H1 (cell line): ENCODE data around the gene FADS2. TPM values are rescaled to one million over a fixed set of nuclear protein-coding genes. Genes with fewer than 3 reads are reported as not detected.
A peak's percentile ranks its signal among the peaks of the same experiment; 100 is the strongest.

Source experiments
- CTCF ChIA-PET: fragments of 300-600 bp; sonication (Branson Sonifier 250); formaldehyde crosslinking; loops from one replicate; lab custom pipeline; 2021; ENCODE audit not compliant: partially characterized antibody; lab: Charles Lee
- POLR2A ChIA-PET: fragments of 300-600 bp; sonication (Branson Sonifier 250); formaldehyde crosslinking; loops from one replicate; lab custom pipeline; 2021; ENCODE audit warnings: inconsistent platforms; ENCODE audit not compliant: partially characterized antibody; lab: Charles Lee
- DNase-seq, 2 experiments: peaks; one replicate each; pipeline versions ENCODE4 v3.0.0 to v3.0.0-alpha.2; 2010 to 2022; ENCODE audit warnings: low spot score in 2 of 2, low read depth in 1 of 2, mixed read lengths in 1 of 2
- FAIRE-seq: peaks from 2 replicates; lab custom pipeline; 2011; peaks lifted over from hg19 to GRCh38; lab: Jason Lieb, UNC
- H2AFZ ChIP-seq: 2 replicates; pipeline ENCODE4 v1.8.1; 2012; ENCODE audit warnings: low read length, inconsistent platforms
- H2AK5ac ChIP-seq: 2 replicates; pipeline ENCODE4 v1.6.1; 2013; ENCODE audit warnings: low read depth, low read length
- H2BK120ac ChIP-seq: replicated peaks from 2 replicates; pipeline ENCODE3; 2013; ENCODE audit warnings: low read depth, low read length, inconsistent platforms
- H2BK12ac ChIP-seq: 2 replicates; pipeline ENCODE4 v1.6.1; 2013; ENCODE audit warnings: low read depth, low read length
- H2BK15ac ChIP-seq: 2 replicates; pipeline ENCODE4 v1.6.1; 2013; ENCODE audit warnings: low read length
- H2BK20ac ChIP-seq: 2 replicates; pipeline ENCODE4 v1.6.1; 2013; ENCODE audit warnings: low read length
- H2BK5ac ChIP-seq: 2 replicates; pipeline ENCODE4 v1.6.1; 2013; ENCODE audit warnings: low read depth, low read length
- H3K14ac ChIP-seq: 2 replicates; pipeline ENCODE4 v1.6.1; 2013; ENCODE audit warnings: inconsistent platforms; ENCODE audit not compliant: insufficient read length
- H3K18ac ChIP-seq: 2 replicates; pipeline ENCODE4 v1.6.1; 2013; ENCODE audit warnings: low read length; ENCODE audit errors: extremely low read depth
- H3K23ac ChIP-seq: 2 replicates; pipeline ENCODE4 v1.6.1; 2013; ENCODE audit warnings: inconsistent platforms; ENCODE audit not compliant: insufficient read length
- H3K23me2 ChIP-seq: 2 replicates; pipeline ENCODE4 v1.6.1; 2013; ENCODE audit warnings: low read depth, low read length
- H3K27ac ChIP-seq: 2 replicates; pipeline ENCODE4 v1.6.1; 2011; ENCODE audit warnings: low read depth, low read length, inconsistent platforms
- H3K27me3 ChIP-seq, 4 experiments: replicated peaks in 1 of 4; 1 replicate in 1 of 4; 2 replicates in 3 of 4; pipeline versions ENCODE4 v1.6.1 to v1.8.1; 2011 to 2013; ENCODE audit warnings: low read length in 3 of 4, mild to moderate bottlenecking in 3 of 4, inconsistent platforms in 2 of 4, mixed read lengths in 2 of 4, moderate library complexity in 1 of 4; ENCODE audit not compliant: control insufficient read depth in 3 of 4, insufficient read depth in 3 of 4; ENCODE audit errors: extremely low read depth in 1 of 4
- H3K36me3 ChIP-seq, 4 experiments: 2 replicates each; pipeline versions ENCODE4 v1.6.1 to v1.8.1; 2011 to 2013; ENCODE audit warnings: mild to moderate bottlenecking in 4 of 4, low read length in 3 of 4, moderate library complexity in 2 of 4, control low read depth in 1 of 4, inconsistent platforms in 1 of 4; ENCODE audit not compliant: insufficient read depth in 4 of 4, control insufficient read depth in 2 of 4
- H3K4ac ChIP-seq: replicated peaks from 2 replicates; pipeline ENCODE3; 2013; ENCODE audit warnings: low read length, low read depth, mixed read lengths, inconsistent platforms; ENCODE audit not compliant: insufficient read length
- H3K4me1 ChIP-seq, 4 experiments: replicated peaks in 1 of 4; 1 replicate in 1 of 4; 2 replicates in 3 of 4; pipeline versions ENCODE4 v1.6.1 to v1.8.1; 2011 to 2013; ENCODE audit warnings: low read length in 3 of 4, inconsistent platforms in 2 of 4, mixed read lengths in 1 of 4; ENCODE audit not compliant: insufficient read depth in 4 of 4, control insufficient read depth in 3 of 4
- H3K4me2 ChIP-seq, 2 experiments: 2 replicates each; pipeline versions ENCODE4 v1.6.1 to v1.8.1; 2011 to 2013; ENCODE audit warnings: low read depth in 2 of 2, low read length in 2 of 2, control low read depth in 1 of 2, inconsistent platforms in 1 of 2, mild to moderate bottlenecking in 1 of 2; ENCODE audit not compliant: insufficient read depth in 1 of 2
- H3K4me3 ChIP-seq, 4 experiments: fragments of 200-600, 300-600 bp in 1 of 4; sonication (generic), shearing (Covaris generic), sonication (Bioruptor Twin) in 1 of 4; 2 replicates each; pipeline versions ENCODE4 v1.5.1 to v1.8.1; 2011 to 2016; ENCODE audit warnings: low read length in 4 of 4, low read depth in 3 of 4, control low read depth in 2 of 4, inconsistent platforms in 2 of 4, mild to moderate bottlenecking in 2 of 4, mixed read lengths in 1 of 4, moderate library complexity in 1 of 4; ENCODE audit not compliant: insufficient read depth in 2 of 4; ENCODE audit errors: extremely low read depth in 1 of 4
- H3K56ac ChIP-seq: replicated peaks from 2 replicates; pipeline ENCODE3; 2013; ENCODE audit warnings: low read depth, mild to moderate bottlenecking, mixed read lengths, low read length, inconsistent platforms; ENCODE audit not compliant: insufficient read length
- H3K79me1 ChIP-seq: 2 replicates; pipeline ENCODE4 v1.6.1; 2013; ENCODE audit warnings: low read depth, low read length, control low read depth
- H3K79me2 ChIP-seq, 2 experiments: 2 replicates each; pipeline versions ENCODE4 v1.6.1 to v1.8.1; 2012 to 2013; ENCODE audit warnings: low read length in 2 of 2, mild to moderate bottlenecking in 2 of 2, inconsistent platforms in 1 of 2; ENCODE audit not compliant: insufficient read depth in 2 of 2, control insufficient read depth in 1 of 2
- H3K9ac ChIP-seq, 4 experiments: replicated peaks in 1 of 4; 1 replicate in 1 of 4; 2 replicates in 3 of 4; pipeline versions ENCODE4 v1.6.1 to v1.8.1; 2011 to 2013; ENCODE audit warnings: low read depth in 3 of 4, low read length in 3 of 4, control low read depth in 2 of 4, mild to moderate bottlenecking in 2 of 4, moderate library complexity in 2 of 4, inconsistent platforms in 1 of 4; ENCODE audit errors: extremely low read depth in 1 of 4
- H3K9me3 ChIP-seq, 2 experiments: 2 replicates each; pipeline versions ENCODE4 v1.6.1 to v1.8.1; 2012 to 2013; ENCODE audit warnings: mild to moderate bottlenecking in 2 of 2, moderate library complexity in 2 of 2, control low read depth in 1 of 2, inconsistent platforms in 1 of 2, low read depth in 1 of 2, low read length in 1 of 2, mixed read lengths in 1 of 2; ENCODE audit not compliant: insufficient read depth in 2 of 2
- H4K20me1 ChIP-seq, 2 experiments: replicated peaks in 1 of 2; 2 replicates each; pipeline versions ENCODE3 to v1.8.1; 2011 to 2013; ENCODE audit warnings: inconsistent platforms in 2 of 2, low read length in 2 of 2, mild to moderate bottlenecking in 1 of 2; ENCODE audit not compliant: insufficient read depth in 2 of 2, control insufficient read depth in 1 of 2
- H4K5ac ChIP-seq: 2 replicates; pipeline ENCODE4 v1.6.1; 2013; ENCODE audit warnings: low read length, low read depth, mixed read lengths, inconsistent platforms; ENCODE audit not compliant: insufficient read length
- H4K8ac ChIP-seq: 2 replicates; pipeline ENCODE4 v1.8.0; 2013; ENCODE audit warnings: mild to moderate bottlenecking, moderate library complexity, low read length, inconsistent platforms; ENCODE audit not compliant: insufficient read depth; ENCODE audit errors: extremely low read depth
- H4K91ac ChIP-seq: replicated peaks from 2 replicates; pipeline ENCODE3; 2013; ENCODE audit warnings: low read length, mixed read lengths, inconsistent platforms; ENCODE audit not compliant: insufficient read length
- ATF2 ChIP-seq: IDR thresholded peaks from 2 replicates; pipeline ENCODE4 v1.6.1; 2012; ENCODE audit warnings: low read length, inconsistent platforms
- BRCA1 ChIP-seq: IDR thresholded peaks from 2 replicates; pipeline ENCODE4 v1.6.1; 2012; ENCODE audit warnings: low read depth, low read length, improper control_type of control experiment
- CHD1 ChIP-seq: IDR thresholded peaks from 2 replicates; pipeline ENCODE4 v1.6.1; 2012; ENCODE audit warnings: low read depth, low read length, improper control_type of control experiment
- CREB1 ChIP-seq: IDR thresholded peaks from 2 replicates; pipeline ENCODE4 v1.6.1; 2012; ENCODE audit warnings: inconsistent platforms
- HDAC2 ChIP-seq, 2 experiments: fragments of 300-600 bp in 1 of 2; sonication (generic) in 1 of 2; IDR thresholded peaks; 2 replicates each; pipeline ENCODE4 v1.6.1; 2011 to 2012; ENCODE audit warnings: low read depth in 2 of 2, low read length in 2 of 2, mild to moderate bottlenecking in 2 of 2, moderate library complexity in 2 of 2, borderline replicate concordance in 1 of 2, inconsistent platforms in 1 of 2
- KDM5A ChIP-seq: fragments of 200-600 bp; IDR thresholded peaks from 2 replicates; pipeline ENCODE4 v1.7.1; 2012; ENCODE audit warnings: mild to moderate bottlenecking, low read length, inconsistent platforms, mixed read lengths
- SAP30 ChIP-seq: fragments of 300-600 bp; sonication (generic); IDR thresholded peaks from 2 replicates; pipeline ENCODE4 v1.7.1; 2012; ENCODE audit warnings: low read length, moderate library complexity, mild to moderate bottlenecking, inconsistent platforms; ENCODE audit not compliant: insufficient read depth, insufficient replicate concordance
- SIX5 ChIP-seq: IDR thresholded peaks from 2 replicates; pipeline ENCODE4 v1.6.1; 2011; ENCODE audit warnings: mild to moderate bottlenecking, low read depth, low read length
- WGBS, 2 experiments: shearing (Covaris generic) in 1 of 2; methylation state at CpG; one replicate each; pipeline versions ENCODE4 v1.1.6 to v1.1.7; 2013 to 2015; ENCODE audit warnings: low lambda C conversion rate in 2 of 2, mixed read lengths in 2 of 2, inconsistent platforms in 1 of 2, low coverage in 1 of 2, missing lambda C conversion rate in 1 of 2; ENCODE audit not compliant: insufficient replicate concordance in 2 of 2, insufficient coverage in 1 of 2, insufficient read length in 1 of 2; ENCODE audit errors: extremely low coverage in 1 of 2, missing lambda C conversion rate in 1 of 2; 5-methylcytosine and 5-hydroxymethylcytosine counted together
- polyA plus RNA-seq, 7 experiments: library from polyadenylated mRNA; depleted of rRNA in 3 of 7; stranded (reverse) in 5 of 7; unstranded in 2 of 7; fragments of >200 nt in 5 of 7; fragments of 200-250 nt in 2 of 7; gene quantifications; 1 replicate in 5 of 7; 2 replicates in 1 of 7; 4 replicates in 1 of 7; pipeline versions ENCODE4 v1.2.1 to v1.2.3, GENCODE V29; 2011 to 2013; ENCODE audit warnings: missing spikeins in 2 of 7, mixed read lengths in 2 of 7
- total RNA-seq: library from RNA; stranded (reverse); fragmentation: NEBNext Ultra II Directional; extraction: Animal tissue kit (Norgen Biotek cat#: 25700); gene quantifications from 2 replicates; pipeline ENCODE4 v1.2.1, GENCODE V29; 2021

Gene FADS2
- total and polyA plus RNA-seq, 2 of the 8 experiments (the other 6 are each of a cell fraction or from before 2014, with no cell fraction given): 499 to 701 TPM

- no peak overlapping the region for H4K5ac ChIP-seq
- H2BK20ac ChIP-seq: no peak overlapping the region
- H3K14ac ChIP-seq: no peak overlapping the region
- H3K4me1 ChIP-seq: peaks cover 0 to 12% (median 10%) of the 10 kb centered on the region in 4 experiments; a peak in 6 of 7 replicates
- no peak overlapping the region for H3K56ac ChIP-seq
- H2BK12ac ChIP-seq: 0 out of 2 replicates have a peak overlapping the region, but pooled peaks have one; percentile 11
- H3K18ac ChIP-seq: no peak overlapping the region; the same call in 1 of the 2 replicates
- no peak overlapping the region for H3K4me3 ChIP-seq
- no peak overlapping the region for H3K4ac ChIP-seq
- H3K27ac ChIP-seq: no peak overlapping the region
- POLR2A ChIA-PET: interaction anchor here (1.7 to 15.5 kb wide), 3 partner anchors 13 to 38 kb away, joined by 4 to 137 read pairs (median 9); partner anchors contain the start of gene BEST1
- no peaks in the 10 kb centered on the region for H4K20me1 ChIP-seq
- FAIRE-seq (no peak), DNase-seq (no peak)
- H3K79me2 ChIP-seq: no peaks in the 10 kb centered on the region
- H4K91ac ChIP-seq: no peak overlapping the region
- H2BK5ac ChIP-seq: no peak overlapping the region; the same call in 1 of the 2 replicates
- H3K9me3 ChIP-seq: no peaks in the 10 kb centered on the region
- no peak overlapping the region for H2BK120ac ChIP-seq
- no peaks in the 10 kb centered on the region for H3K36me3 ChIP-seq
- peak overlapping the region; percentile 53; the same call in 1 of the 2 replicates for H2AK5ac ChIP-seq
- H2BK15ac ChIP-seq: 0 out of 2 replicates have a peak overlapping the region, but pooled peaks have one; percentile 8
- no peak overlapping the region for H2AFZ ChIP-seq
- no peaks in the 10 kb centered on the region for H3K23me2 ChIP-seq
- H4K8ac ChIP-seq: peak overlapping the region; percentile 60; the same call in 1 of the 2 replicates
- 91% methylated on average over 13 of the region's 13 CpGs; no CpG with 5 or more reads in 1 of the 2 experiments for WGBS, 2 experiments
- H3K27me3 ChIP-seq: 0 out of 7 replicates have a peak, but pooled peaks cover 0 to 1% (median 0%) of the 10 kb centered on the region in 4 experiments
- no peak overlapping the region for H3K4me2 ChIP-seq
- CTCF ChIA-PET: interaction anchor here (0.9 to 17.1 kb wide), 9 partner anchors 10 to 198 kb away, joined by 3 to 225 read pairs (median 4); partner anchors contain the start of gene BEST1
- no peak overlapping the region for H3K9ac ChIP-seq
- H3K23ac ChIP-seq: no peak overlapping the region
- H3K79me1 ChIP-seq: no peaks in the 10 kb centered on the region
- TF ChIP-seq CREB1 (no peak), ATF2 (no peak), KDM5A (no peak), BRCA1 (no peak), SAP30 (no peak), CHD1 (no peak), SIX5 (no peak), HDAC2 (IDR thresholded peaks at IDR 0.05; ENCODE audit: borderline replicate concordance in 1 of 2, low read depth in 2 of 2, low read length in 2 of 2) (no peak)
Observed at GRCh38 chr11:61910187-61911127, 82.4 kb downstream of the FADS2 start.
